Fibroblast of mammary gland (primary cell): ENCODE results near the gene E2F1.
"Not testable (repeated sequence)": the region's sequence is repeated elsewhere in the genome, so short reads cannot be mapped to it uniquely, and the experiment has no call there.

Experiments used
- DNase-seq: peaks from one replicate; pipeline ENCODE4 v3.0.0-alpha.2; 2010; ENCODE audit warnings: low read depth
- H3K4me3 ChIP-seq: 2 replicates; pipeline ENCODE4 v1.5.1; 2011; ENCODE audit warnings: low read depth, mild to moderate bottlenecking, low read length, moderate library complexity; ENCODE audit not compliant: control insufficient read depth
- CTCF ChIP-seq: conservative IDR thresholded peaks from 2 replicates; pipeline ENCODE4 v1.5.1; 2011; ENCODE audit warnings: low read depth, low read length, inconsistent platforms; ENCODE audit not compliant: control insufficient read depth, insufficient read depth

Gene E2F1

DNA sequence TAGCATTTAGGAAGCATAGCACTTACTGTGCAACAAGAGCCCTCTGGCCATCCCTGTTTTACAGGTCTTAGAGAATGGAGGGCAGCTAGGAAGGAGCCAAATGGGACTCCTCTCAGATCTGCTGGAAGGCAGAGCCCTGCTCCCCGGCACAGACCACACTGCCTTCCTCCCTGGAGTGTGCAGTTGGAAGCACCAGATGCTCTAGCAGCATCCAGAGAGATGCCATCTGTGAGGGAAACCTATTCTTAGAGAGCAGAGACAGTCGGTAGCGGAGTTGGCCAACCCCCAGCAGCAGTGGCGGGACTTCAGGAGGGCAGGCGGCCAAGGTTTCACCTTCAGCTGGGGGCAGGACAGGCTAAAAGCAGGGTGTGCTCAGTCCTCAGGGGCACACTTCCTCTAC, 16.7 kb upstream of the E2F1 start:
- no peak for DNase-seq
- TF ChIP-seq CTCF, result no peak
- no peak overlapping the region for H3K4me3 ChIP-seq

DNA sequence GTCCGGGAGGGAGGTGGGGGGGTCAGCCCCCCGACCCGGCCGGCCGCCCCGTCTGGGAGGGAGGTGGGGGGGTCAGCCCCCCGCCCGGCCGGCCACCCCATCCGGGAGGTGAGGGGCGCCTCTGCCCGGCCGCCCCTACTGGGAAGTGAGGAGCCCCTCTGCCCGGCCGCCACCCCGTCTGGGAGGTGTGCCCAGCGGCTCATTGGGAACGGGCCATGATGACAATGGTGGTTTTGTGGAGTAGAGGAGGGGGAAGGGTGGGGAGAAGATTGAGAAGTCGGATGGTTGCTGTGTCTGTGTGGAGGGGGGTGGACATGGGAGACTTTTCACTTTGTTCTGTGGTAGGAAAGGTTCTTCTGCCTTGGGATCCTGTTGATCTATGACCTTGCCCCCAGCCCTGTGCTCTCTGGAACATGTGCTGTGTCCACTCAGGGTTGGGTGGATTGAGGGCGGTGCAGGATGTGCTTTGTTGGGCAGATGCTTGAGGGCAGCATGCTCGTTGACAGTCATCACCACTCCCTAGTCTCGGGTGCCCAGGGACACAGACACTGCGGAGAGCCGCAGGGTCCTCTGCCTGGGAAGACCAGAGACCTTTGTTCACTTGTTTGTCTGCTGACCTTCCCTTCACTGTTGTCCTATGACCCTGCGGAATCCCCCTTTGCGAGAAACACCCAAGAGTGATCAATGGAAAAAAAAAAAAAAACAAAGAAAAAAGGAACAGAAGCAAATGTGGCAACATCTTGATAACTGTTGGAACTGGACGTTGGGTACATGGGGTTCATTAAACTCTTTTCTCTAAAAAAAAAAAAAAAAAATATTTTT, 15.7 kb upstream of the E2F1 start:
- no peak for TF ChIP-seq CTCF
- DNase-seq, result no peak
- no peak overlapping the region for H3K4me3 ChIP-seq

GRCh38 chr20:33700696-33701441, 14.7 kb upstream of the E2F1 start:
- not testable (repeated sequence) for H3K4me3 ChIP-seq, DNase-seq

- DNase-seq, H3K4me3 ChIP-seq: not testable (repeated sequence)
These were observed 12.8 kb upstream of the E2F1 start for GRCh38 chr20:33698966-33699365.

- peak; percentile 82 for DNase-seq
- TF ChIP-seq CTCF, result no peak
These were observed 10.9 kb upstream of the E2F1 start for GRCh38 chr20:33697129-33697528.

DNA sequence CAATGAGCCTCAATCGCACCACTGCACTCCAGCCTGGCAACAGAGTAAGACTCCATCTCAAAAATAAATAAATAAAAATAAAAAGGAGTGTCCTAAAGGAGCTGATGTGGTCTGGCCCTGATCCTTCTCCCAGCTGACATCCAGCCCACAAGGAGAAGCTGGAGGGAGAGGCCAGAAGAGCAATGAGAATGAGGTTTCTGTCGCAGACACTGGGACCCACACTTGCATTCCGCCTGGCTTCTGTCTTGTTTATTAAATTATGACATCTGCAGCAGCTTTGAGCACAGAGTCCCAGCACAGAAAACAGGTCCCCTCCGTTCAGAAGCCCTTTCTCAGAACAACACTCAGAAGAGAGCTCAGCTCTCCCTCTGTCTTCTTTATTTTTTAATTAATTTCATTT, 10.3 kb upstream of the E2F1 start:
- no peak for DNase-seq
- TF ChIP-seq CTCF, result no peak
- H3K4me3 ChIP-seq, result no peak overlapping the region

More at GRCh38 chr20:33697129-33697528, 10.9 kb upstream of the E2F1 start:
- no peak overlapping the region for H3K4me3 ChIP-seq

- DNase-seq, result no peak
- TF ChIP-seq CTCF, result no peak
- H3K4me3 ChIP-seq, result no peak overlapping the region
These were observed 8.4 kb upstream of the E2F1 start for GRCh38 chr20:33694639-33695012.
